ENCODE data around the gene TIAM2.
"Not testable (repeated sequence)": the region's sequence is repeated elsewhere in the genome, so short reads cannot be mapped to it uniquely, and the experiment has no call there.

TIAM2 gene

GRCh38 chr6:155171747-155172449, 176.8 kb downstream of the TIAM2 start:
- DNase-seq, result peak; percentile 56

- DNase-seq, result no peak
Measured at GRCh38 chr6:155173488-155173887, 178.4 kb downstream of the TIAM2 start.

- DNase-seq, result peak; percentile 48
Measured at GRCh38 chr6:155174576-155175211, 179.6 kb downstream of the TIAM2 start.

- no peak for DNase-seq
Measured at GRCh38 chr6:155177363-155177961, 182.3 kb downstream of the TIAM2 start.

GRCh38 chr6:155181498-155181897, 186.4 kb downstream of the TIAM2 start:
- DNase-seq, result no peak

- no peak for DNase-seq
Measured at GRCh38 chr6:155182103-155182502, 187.0 kb downstream of the TIAM2 start.

GRCh38 chr6:155183095-155183494, 188.0 kb downstream of the TIAM2 start:
- DNase-seq, result no peak

- DNase-seq, result not testable (repeated sequence)
Measured at GRCh38 chr6:155185041-155185440, 189.9 kb downstream of the TIAM2 start.

GRCh38 chr6:155185544-155185943, 190.4 kb downstream of the TIAM2 start:
- no peak for DNase-seq

- no peak for DNase-seq
Measured at GRCh38 chr6:155186052-155186658, 191.0 kb downstream of the TIAM2 start.

GRCh38 chr6:155187106-155187505, 192.0 kb downstream of the TIAM2 start:
- DNase-seq, result no peak

- no peak for DNase-seq
Measured at GRCh38 chr6:155187994-155188706, 193.0 kb downstream of the TIAM2 start.

- DNase-seq, result peak; percentile 41
Measured at GRCh38 chr6:155188707-155189496, 193.8 kb downstream of the TIAM2 start.

- no peak for DNase-seq
Measured at GRCh38 chr6:155190677-155191076, 195.6 kb downstream of the TIAM2 start.

- no peak for DNase-seq
Measured at GRCh38 chr6:155193526-155193925, 198.4 kb downstream of the TIAM2 start.

GRCh38 chr6:155194399-155194798, 199.3 kb downstream of the TIAM2 start:
- no peak for DNase-seq

- no peak for DNase-seq
Measured at GRCh38 chr6:155195903-155196302, 200.8 kb downstream of the TIAM2 start.

- DNase-seq, result no peak
Measured at GRCh38 chr6:155196911-155197310, 201.8 kb downstream of the TIAM2 start.

GRCh38 chr6:155197932-155198331, 202.8 kb downstream of the TIAM2 start:
- DNase-seq, result no peak

GRCh38 chr6:155200012-155200411, 204.9 kb downstream of the TIAM2 start:
- DNase-seq, result no peak

GRCh38 chr6:155201461-155202226, 206.5 kb downstream of the TIAM2 start:
- DNase-seq, result no peak
